DMS153 (cell line): ENCODE measurements around the gene SLC8A1.

Source experiments
- DNase-seq: peaks from one replicate; lab custom pipeline; 2025; lab: John Stamatoyannopoulos, UW

Gene SLC8A1

GRCh38 chr2:40047406-40047805 is 404.5 kb downstream of the SLC8A1 start:
- DNase-seq: no peak
